GM12878 (cell line): ENCODE results near the gene HCN4. TPM values are rescaled to one million over a fixed set of nuclear protein-coding genes. Genes with fewer than 3 reads are reported as not detected.

Source experiments
- BHLHE40 ChIP-seq, 2 experiments: fragments of 450-650 bp in 1 of 2; IDR thresholded peaks; 2 replicates each; pipeline ENCODE4 v1.6.1; 2011 to 2017; ENCODE audit warnings: low read depth in 2 of 2, borderline replicate concordance in 1 of 2, improper control_type of control experiment in 1 of 2, low read length in 1 of 2, mild to moderate bottlenecking in 1 of 2
- BMI1 ChIP-seq: fragments of 450-650 bp; IDR thresholded peaks from 2 replicates; pipeline ENCODE4 v1.6.1; 2016; ENCODE audit warnings: mild to moderate bottlenecking, moderate library complexity, borderline replicate concordance
- CBX5 ChIP-seq: sonication (generic); IDR thresholded peaks from 2 replicates; pipeline ENCODE4 v1.6.1; 2016; ENCODE audit warnings: low read depth, moderate library complexity, mild to moderate bottlenecking, inconsistent platforms
- GABPA ChIP-seq: IDR thresholded peaks from 2 replicates; pipeline ENCODE4 v1.6.1; 2014; ENCODE audit warnings: antibody characterized with exemption, low read depth, mild to moderate bottlenecking, inconsistent platforms
- KDM1A ChIP-seq: fragments of 200-600 bp; sonication (generic); IDR thresholded peaks from 2 replicates; pipeline ENCODE4 v1.6.1; 2016; ENCODE audit warnings: borderline replicate concordance
- PML ChIP-seq: IDR thresholded peaks from 2 replicates; pipeline ENCODE4 v1.6.1; 2012; ENCODE audit warnings: low read length, inconsistent platforms
- RCOR1 ChIP-seq: conservative IDR thresholded peaks from 2 replicates; pipeline ENCODE4 v1.6.1; 2012; ENCODE audit warnings: low read depth, low read length, improper control_type of control experiment
- REST ChIP-seq: IDR thresholded peaks from 2 replicates; pipeline ENCODE4 v1.6.1; 2012; ENCODE audit warnings: mild to moderate bottlenecking, low read depth, low read length
- RFX5 ChIP-seq: IDR thresholded peaks from 2 replicates; pipeline ENCODE4 v1.6.1; 2011; ENCODE audit warnings: low read depth, low read length, improper control_type of control experiment
- SREBF1 ChIP-seq: IDR thresholded peaks from 2 replicates; pipeline ENCODE4 v1.6.1; 2012; ENCODE audit warnings: mild to moderate bottlenecking, low read length
- TAF1 ChIP-seq: IDR thresholded peaks from 2 replicates; pipeline ENCODE4 v1.6.1; 2011; ENCODE audit warnings: mild to moderate bottlenecking, low read depth, low read length, borderline replicate concordance
- ZBTB11 ChIP-seq: fragments of 450-650 bp; formaldehyde crosslinking; IDR thresholded peaks from 2 replicates; pipeline ENCODE4 v1.5.0; 2022; ENCODE audit warnings: mild to moderate bottlenecking, missing genetic modification characterization
- ZBTB40 ChIP-seq: fragments of 450-650 bp; IDR thresholded peaks from 2 replicates; pipeline ENCODE4 v1.6.1; 2016; ENCODE audit warnings: mild to moderate bottlenecking, moderate library complexity, borderline replicate concordance
- polyA plus RNA-seq, 11 experiments: library from polyadenylated mRNA; depleted of rRNA in 4 of 11; unstranded in 6 of 11; stranded (reverse) in 5 of 11; fragments of >200 nt; fragmentation: Nextera tagmentation in 4 of 11; fragmentation: Illumina TruSeq in 1 of 11; extraction: Ambion mirVana in 4 of 11; extraction: Trizol in 1 of 11; gene quantifications; 1 replicate in 1 of 11; 2 replicates in 10 of 11; pipeline versions ENCODE4 v1.2.1 to v1.2.3, GENCODE V29; 2011 to 2016; ENCODE audit warnings: inconsistent platforms in 2 of 11, missing spikeins in 2 of 11, low read depth in 1 of 11
- total RNA-seq, 4 experiments: library from RNA; depleted of rRNA in 3 of 4; stranded (reverse); fragments of >200 nt in 3 of 4; fragmentation: Illumina TruSeq in 1 of 4; extraction: Trizol in 1 of 4; gene quantifications; 2 replicates each; pipeline versions ENCODE4 v1.2.1 to v1.2.3, GENCODE V29; 2013 to 2021

The HCN4 gene
- total and polyA plus RNA-seq, 10 of the 15 experiments (the other 5 are each of a cell fraction or from before 2014, with no cell fraction given): 0.03 to 0.10 TPM; not detected in 8

GRCh38 chr15:73370151-73370550, 1.4 kb upstream of the HCN4 start (continued):
- TF ChIP-seq ZBTB40: no peak
- TF ChIP-seq REST: no peak
- TF ChIP-seq PML: no peak
- TF ChIP-seq RCOR1: no peak
- no peak for TF ChIP-seq GABPA
- no peak for TF ChIP-seq CBX5
- no peak for TF ChIP-seq KDM1A
- no peak for TF ChIP-seq BHLHE40 (IDR thresholded peaks at IDR 0.05; ENCODE audit: borderline replicate concordance in 1 of 2, low read depth in 2 of 2, low read length in 1 of 2)
- no peak for TF ChIP-seq RFX5
- no peak for TF ChIP-seq ZBTB11 (CRISPR knock-in tag)
- no peak for TF ChIP-seq SREBF1
- no peak for TF ChIP-seq TAF1
- TF ChIP-seq BMI1: no peak
- TF ChIP-seq, all 136 proteins: peak for 0
